Activated T-helper 1 cell treated with Interleukin-2 at 50 U/mL for 16 hours (primary cell): ENCODE data around the gene KRT4.
"Not testable (repeated sequence)": the region's sequence is repeated elsewhere in the genome, so short reads cannot be mapped to it uniquely, and the experiment has no call there.

ENCODE experiments used
- DNase-seq: peaks from one replicate; pipeline ENCODE4 v3.0.0-alpha.2; 2020; ENCODE audit warnings: low read depth

KRT4 gene

GRCh38 chr12:52813885-52814709, at the start of gene KRT4:
Gene KRT4 (minus strand): TSS chr12:52814116. CDS start chr12:52814058, 58 bp downstream.
- no peak for DNase-seq

DNA sequence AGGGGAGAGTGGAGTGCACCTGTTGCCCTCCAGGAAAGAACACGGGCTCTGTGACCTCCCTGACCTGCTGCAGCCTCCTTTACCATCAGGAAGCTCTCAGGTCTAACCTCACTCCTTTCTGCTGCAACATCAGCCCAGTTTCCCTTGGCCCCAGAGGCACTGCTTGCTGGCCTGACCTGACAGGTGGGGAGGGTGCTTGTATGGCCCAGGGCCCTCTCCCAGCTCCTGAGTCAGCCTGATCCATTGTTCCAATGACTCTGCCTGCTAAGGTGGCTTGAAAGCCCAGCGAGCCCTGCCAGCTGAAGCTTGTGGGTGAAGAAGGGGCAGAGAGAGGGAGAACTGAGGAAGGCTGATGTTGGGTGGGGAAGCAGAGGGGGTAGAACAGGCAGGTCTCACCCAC, 48.1 kb upstream of the KRT4 start:
- DNase-seq: no peak

DNA sequence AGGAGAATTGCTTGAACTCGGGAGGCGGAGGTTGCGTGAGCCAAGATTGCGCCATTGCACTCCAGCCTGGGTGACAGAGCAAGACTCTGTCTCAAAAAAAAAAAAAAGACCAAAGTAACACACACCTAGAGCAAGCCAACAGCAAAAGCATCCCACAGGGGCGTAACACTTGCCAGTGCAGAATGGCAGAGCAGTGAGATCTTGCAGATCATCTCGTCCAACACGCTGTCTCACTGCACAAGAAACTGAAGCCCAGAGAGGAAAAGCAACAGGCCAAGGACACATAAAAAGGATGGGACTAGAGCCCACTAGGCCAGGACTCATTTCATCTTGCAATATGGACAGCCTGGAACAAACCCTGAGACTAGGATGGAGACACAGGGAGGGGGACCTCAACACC, 47.6 kb upstream of the KRT4 start:
- DNase-seq: no peak

DNA sequence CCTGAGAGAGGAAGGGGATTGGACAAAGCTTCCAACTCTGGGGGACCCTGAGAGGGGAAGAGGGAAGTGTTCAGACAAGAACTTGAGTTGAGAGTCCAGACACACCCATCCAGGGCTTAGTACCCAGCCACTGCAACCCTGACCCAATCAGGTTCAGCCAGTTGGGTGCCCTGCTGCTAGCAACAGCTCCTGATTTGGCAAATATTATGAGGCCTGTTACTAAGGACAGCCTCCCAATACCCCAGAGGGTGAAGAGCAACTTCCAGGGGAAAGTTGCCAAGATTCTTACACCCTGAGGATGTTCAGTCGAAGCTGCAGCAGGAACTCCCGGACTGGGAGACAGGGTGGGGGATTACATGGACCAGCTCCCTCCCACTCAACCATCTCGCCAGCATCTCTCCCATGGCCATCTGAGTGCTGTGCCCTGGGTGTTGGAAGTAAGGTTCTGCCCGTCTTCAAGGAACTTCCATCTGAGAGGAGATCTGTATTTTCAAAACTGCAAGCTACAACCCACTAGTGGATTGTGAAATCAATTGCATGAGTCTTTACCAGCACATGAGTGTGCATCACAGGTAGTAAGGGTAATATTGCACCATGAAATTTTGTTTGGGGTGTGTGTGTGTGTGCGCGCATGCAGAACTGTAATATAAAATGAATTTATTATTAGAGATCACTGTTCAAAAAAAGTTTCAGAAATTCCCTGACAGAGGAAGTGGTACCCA, 46.3 kb upstream of the KRT4 start:
- DNase-seq: no peak

DNA sequence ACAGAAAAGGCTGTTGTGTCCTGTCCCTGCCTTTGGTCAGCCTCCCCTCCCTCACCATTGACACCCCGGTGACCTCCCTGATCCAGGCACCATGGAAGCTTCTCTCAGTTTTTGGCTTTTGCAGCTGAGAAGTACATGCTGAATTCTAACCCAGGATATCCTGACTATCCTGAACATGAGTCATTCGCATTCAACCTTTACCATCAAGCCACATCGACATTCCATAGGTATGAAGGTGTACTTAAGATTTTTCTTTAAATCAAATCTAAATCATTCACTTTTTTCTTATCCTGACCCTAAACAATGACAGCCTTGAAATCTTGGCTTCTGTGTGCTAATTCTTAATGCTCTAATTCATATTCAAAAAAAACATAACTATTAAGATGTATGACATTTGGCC, 43.6 kb upstream of the KRT4 start:
- DNase-seq: no peak

DNA sequence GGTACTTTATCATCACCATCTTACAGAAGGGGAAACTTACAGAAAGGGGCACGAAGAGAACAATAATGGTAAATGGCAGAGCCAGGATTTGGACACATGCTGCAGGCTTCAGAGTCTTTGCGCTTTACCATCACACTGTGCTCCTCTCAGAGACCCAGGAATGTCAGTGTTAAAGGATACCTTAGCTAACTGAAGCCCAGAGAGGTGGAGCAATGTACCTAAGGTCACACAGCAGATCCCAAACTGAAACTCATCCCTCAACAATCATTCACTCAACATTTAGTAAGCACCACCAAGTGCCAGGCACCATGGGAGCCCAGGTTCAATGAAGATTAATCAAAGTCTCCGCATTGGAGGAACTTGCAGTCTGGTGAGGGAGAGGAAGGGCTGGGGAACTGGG, 42.9 kb upstream of the KRT4 start:
- DNase-seq: no peak

DNA sequence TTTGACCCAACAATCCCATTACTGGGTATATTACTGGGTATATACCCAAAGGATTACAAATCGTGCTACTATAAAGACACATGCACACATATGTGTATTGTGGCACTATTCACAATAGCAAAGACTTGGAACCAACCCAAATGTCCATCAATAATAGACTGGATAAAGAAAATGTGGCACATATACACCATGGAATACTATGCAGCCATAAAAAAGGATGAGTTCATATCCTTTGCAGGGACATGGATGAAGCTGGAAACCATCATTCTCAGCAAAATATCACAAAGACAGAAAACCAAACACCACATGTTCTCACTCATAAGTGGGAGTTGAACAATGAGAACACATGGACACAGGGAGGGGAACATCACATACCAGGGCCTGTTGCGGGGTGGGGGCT, 42.2 kb upstream of the KRT4 start:
- not testable (repeated sequence) for DNase-seq

DNA sequence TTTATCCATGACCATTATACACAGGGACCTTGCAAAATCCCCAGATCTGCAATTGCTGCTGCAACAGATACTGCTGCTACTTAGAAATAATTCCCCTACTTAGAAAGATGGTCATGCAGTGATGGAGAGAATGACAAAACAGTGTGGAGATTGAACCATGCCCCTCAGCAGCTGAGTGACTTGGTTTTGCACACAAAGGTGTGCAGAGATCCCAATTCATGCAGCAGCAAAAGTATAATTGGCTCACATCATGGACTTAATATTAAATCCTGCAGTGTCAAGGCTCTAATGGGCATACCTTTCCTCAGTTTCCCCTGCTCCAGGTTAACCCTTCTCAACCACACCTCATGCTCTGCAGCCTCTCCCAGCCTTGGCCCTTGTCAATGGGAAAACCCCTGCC, 37.9 kb upstream of the KRT4 start:
- DNase-seq: no peak

- DNase-seq: no peak
Observed at GRCh38 chr12:52850681-52851080, 36.8 kb upstream of the KRT4 start.

GRCh38 chr12:52849511-52849910, 35.6 kb upstream of the KRT4 start:
- DNase-seq: no peak

DNA sequence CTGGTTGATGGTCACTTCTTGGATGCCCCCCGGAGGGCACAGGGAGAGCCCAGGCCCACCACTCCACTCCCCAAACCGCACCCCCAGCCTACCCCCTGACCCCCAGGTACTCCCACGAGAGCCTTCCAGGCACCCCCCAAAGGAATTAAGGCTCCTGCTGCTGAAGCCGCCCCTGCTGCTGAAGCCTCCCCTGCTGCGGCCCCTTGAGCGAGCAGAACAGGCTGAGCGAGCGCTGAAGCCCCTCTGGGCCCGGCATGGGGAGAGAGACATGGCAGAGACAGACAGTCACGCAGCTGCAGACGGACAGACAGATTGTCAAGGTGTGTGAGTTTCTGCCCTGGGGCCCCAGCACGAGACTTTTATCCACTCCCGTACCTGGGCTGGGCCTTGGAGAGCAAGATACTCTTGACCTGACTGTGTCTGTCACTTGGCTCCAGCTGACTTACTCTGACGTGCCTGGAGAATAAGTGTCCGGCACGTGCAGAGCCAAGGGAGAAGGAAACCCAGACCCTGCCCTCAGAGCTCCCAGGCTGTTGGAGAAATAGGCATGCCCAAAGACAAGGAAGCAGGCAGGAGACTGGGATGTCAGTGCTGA, 34.8 kb upstream of the KRT4 start, which contains the start of gene KRT78:
TSS of gene KRT78 (minus strand) at position 334 of the 595 bp plus-strand sequence. CDS start at position 270, 64 bp downstream.
- DNase-seq: no peak

GRCh38 chr12:52847335-52848102, 33.6 kb upstream of the KRT4 start:
- DNase-seq: no peak

- no peak for DNase-seq
Observed at GRCh38 chr12:52846356-52846970, 32.5 kb upstream of the KRT4 start.

DNA sequence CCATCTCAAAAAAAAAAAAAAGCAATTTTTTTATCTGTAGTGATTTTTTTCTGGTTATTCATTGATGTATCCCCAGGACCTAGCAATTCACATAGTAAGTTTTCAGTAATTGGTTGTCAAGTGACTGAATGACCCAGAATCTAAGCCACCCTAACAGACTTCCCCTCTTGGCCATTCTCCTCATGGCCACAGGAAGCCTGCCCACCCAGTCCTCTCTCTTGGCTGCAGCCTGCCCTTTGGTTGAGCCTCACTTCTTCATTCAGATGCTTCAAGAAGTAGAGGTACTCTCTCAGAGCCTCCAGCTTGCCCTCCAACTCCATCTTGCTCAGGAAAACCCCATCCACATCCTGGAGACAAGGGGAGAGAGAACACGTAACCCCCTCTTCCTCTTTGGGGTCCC, 32.0 kb upstream of the KRT4 start:
- DNase-seq: no peak

- no peak for DNase-seq
Observed at GRCh38 chr12:52844386-52844785, 30.5 kb upstream of the KRT4 start.

- no peak for DNase-seq
Observed at GRCh38 chr12:52839436-52840105, 25.7 kb upstream of the KRT4 start.

DNA sequence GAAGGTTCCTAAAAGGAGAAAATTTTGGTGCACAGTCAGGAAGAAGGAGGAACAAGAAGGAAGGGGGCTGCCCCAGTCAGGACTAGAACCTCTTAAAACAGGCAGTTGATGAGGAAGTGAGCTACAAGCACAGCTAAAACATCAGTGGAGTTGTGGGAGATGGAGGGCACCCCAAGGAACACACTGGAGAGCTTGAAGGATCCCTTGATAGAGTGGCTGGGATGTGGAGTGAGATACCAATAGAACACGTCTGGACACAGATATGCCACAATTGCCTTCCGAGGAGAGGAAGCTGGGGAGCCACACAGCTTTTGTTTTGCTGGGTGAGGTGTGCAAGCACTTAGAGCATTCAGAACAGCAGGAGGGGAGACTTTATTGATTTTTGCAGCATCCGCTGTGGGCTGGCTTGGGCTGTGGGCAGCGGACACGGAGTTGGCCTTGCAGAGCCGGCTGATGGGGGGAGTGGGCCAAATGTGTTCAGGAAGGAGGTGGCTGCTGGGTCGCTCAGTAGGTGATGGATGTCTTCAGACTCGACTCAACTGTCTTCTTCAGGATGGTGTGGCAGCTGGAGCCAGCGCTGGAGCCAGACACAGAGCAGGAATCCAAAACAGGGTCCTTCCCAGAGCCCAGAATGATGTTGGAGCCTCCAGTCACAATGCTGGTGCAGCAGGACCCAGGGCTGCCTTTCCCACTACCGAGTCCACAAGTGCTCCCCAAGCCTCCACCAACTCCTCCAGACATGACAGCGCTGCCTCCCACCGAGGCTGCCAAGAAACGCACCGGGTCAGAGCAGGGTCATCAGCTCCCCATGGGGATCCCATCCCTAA, 24.9 kb upstream of the KRT4 start:
- DNase-seq: no peak

GRCh38 chr12:52837781-52838608, 24.1 kb upstream of the KRT4 start:
- no peak for DNase-seq

DNA sequence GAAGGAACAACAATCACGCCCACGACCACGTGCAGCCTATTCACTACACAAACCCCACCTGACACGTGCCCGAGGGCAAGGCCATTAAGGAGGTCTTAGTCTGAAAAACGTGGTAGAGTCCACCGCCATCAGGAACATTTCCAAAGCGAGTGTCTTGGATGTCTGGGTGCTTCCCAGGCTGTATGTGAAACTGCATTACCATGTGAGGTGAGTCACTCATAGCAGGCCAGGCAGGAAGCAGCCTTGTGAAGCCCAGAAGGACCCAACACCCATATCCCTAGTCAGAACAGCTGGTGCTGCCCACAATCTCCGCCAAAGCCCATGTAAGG, 23.5 kb upstream of the KRT4 start:
- DNase-seq: no peak
